Measurements from ENCODE around the gene UBXN4.
A peak's percentile ranks its signal among the peaks of the same experiment; 100 is the strongest.
"Not testable (repeated sequence)": the region's sequence is repeated elsewhere in the genome, so short reads cannot be mapped to it uniquely, and the experiment has no call there.

UBXN4 gene

DNA sequence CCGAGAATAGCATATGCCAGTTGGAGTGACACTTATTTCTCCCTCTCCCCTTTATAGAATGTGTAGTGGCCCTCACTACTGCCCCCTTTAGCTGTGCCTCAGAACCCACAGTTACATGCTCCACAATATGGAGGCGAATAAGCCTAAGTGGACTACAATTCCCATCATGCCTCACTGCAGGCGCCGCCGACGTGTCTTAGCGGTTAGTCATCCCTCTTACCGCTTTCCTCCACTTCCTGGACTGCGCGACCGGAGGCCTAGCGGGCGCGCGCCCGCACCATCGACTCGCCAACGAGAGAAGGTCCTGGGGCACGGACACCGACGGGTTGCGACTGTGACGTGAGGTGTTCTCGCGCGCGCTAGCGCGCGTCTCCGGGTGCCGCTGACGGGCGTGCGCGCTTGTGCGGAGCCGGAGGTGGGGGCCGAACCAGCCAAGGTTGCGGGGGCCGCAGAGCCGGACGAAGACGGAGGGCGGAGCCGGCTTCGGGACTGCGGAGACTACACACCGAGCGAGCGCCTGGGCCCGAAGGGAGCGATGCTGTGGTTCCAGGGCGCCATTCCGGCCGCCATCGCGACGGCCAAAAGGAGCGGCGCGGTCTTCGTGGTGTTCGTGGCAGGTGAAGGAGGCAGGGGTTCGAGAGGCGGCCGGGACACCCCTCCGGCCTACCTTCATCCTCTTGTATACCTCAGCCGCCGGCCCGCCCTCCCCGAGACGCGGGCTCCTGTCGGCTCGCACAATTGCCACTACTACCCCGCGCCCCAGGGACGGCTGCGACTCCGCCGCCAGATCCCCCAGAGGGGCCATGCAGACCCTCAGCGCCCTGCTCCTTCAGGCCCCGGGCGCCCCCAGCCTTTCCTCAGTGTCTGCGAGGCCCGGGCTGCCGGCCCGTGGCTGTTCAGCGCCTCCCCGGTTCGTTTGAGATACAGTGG, at the start of gene UBXN4:
Gene UBXN4 (plus strand): TSS at position 461 of the 930 bp plus-strand sequence. CDS start 75 bp downstream, at position 536.
- DNase-seq, result peak; percentile 98

GRCh38 chr2:135694711-135695110, 46.9 kb upstream of the UBXN4 start:
- no peak for DNase-seq

DNA sequence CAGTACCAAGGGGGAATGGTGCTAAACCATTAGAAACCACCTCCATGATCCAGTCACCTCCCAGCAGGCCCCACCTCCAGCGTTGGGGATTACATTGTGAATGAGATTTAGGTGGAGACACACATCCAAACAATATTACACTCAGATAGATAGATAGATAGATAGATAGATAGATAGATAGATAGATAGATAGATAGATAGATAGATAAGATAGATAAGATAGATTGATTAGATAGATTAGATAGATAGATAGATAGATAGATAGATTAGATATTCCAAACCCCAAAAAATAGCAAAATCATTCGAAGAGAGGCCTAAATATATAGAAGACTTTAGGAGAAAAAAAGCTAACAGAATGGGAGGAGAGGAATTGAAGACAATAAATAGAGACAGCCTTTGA, 42.8 kb upstream of the UBXN4 start:
- no peak for DNase-seq

- no peak for DNase-seq
Measured at GRCh38 chr2:135701442-135701841, 40.2 kb upstream of the UBXN4 start.

DNA sequence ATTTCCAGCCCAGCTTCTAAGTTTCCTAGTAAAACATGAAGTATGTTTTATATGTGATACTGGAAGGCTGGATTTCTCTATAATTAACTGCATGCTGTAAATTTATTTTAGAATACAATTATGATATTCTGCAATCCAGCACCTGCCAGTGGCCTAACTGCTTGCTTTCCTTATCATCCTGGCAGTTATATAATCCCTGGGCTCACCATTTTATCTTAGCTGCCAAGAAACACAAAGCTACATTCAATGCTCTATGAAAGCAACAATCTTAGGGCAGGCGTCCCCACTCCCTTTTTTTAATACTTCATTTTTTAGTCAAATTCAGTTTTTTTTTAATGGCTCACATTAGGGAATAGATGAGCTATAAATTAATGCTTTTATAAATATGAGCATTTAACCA, 38.4 kb upstream of the UBXN4 start:
- no peak for DNase-seq

GRCh38 chr2:135704075-135704474, 37.6 kb upstream of the UBXN4 start:
- not testable (repeated sequence) for DNase-seq

DNA sequence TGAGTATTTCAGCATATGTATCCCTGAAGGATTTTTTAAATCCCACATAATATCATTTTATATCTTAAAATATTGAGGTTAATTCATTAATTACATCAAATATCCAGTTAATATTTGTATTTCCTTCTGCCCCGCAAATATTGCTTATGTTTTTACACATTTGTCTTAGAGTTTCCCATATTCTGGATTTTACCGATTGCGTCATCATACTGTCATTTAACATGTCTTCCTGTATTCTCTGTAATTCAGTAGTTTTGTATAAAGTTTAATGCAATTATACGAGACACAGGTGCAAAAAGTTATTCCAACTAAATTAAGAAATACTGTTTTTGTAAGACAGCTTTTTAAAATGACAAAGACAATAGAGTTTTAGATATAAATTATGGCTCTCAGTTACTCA, 33.5 kb upstream of the UBXN4 start:
- no peak for DNase-seq

DNA sequence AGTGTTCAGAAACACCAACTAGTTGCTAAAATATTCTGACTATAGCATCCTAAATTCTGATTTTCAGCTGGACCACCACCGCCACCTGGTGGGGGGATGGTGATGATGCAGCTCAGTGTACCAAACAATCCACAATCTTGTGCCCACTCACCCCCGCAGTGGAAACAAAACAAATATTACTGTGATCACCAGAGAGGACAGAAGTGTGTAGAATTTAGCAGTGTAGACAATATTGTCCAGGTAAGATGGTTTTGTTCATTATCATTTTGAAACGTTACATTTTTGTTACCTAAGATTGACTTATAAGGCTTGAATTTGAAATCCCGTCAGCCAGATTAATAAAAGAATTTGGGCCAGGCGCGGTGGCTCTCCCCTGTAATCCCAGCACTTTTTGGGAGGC, 31.7 kb upstream of the UBXN4 start:
- peak; percentile 72 for DNase-seq

DNA sequence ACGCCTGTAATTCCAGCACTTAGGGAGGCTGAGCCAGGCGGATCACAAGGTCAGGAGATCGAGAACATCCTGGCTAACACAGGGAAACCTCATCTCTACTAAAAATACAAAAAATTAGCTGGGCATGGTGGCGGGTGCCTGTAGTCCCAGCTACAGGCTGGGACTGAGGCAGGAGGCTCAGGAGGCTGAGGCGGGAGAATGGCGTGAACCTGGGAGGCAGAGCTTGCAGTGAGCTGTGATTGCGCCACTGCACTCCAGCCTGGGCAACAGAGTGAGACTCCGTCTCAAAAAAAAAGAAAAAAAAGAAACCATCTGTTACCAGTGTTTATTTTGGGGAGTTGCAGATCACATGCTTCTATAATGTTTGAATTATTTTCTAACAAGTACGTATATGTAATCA, 26.6 kb upstream of the UBXN4 start:
- not testable (repeated sequence) for DNase-seq

- DNase-seq, result no peak
Measured at GRCh38 chr2:135728064-135728743, 13.5 kb upstream of the UBXN4 start.

DNA sequence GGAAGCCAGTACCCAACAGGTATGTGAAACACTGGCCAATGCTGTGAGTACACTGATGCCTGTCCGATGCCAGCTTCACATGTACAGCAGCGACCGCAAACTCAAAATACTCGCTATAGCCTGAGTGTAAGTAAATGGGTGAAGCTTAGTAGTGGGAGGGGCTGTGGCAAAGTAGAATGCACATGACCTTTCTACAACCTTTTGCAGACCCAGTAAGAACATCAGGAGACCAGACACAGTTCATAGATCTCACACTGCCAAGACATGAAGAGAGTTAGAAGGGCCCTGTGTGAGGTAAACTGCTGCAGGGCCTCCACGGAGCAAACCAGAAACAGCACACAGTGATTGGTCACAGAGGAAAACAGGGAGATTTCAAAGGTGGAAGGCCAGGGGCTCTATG, 9.1 kb upstream of the UBXN4 start:
- DNase-seq, result no peak

- DNase-seq, result no peak
Measured at GRCh38 chr2:135733045-135733444, 8.6 kb upstream of the UBXN4 start.

GRCh38 chr2:135736546-135736945, 5.1 kb upstream of the UBXN4 start:
- no peak for DNase-seq

DNA sequence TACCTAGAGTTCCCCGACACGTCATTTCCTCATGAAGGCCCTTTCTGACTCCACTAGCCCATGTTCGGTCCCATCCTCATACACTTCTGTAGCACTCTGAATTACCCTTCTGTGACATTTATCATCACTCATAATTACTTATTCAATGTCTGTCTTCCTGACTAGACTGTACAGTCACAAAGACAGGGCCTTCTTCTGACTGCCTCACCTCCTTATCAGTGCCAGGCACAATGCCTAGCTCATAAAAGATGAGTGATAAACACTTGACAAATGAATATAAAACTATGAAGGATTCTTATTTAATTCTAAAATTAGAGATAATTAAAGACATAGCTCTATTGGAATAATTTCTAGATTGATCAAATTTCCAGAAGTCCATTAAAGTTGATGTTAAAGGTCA, 1.4 kb upstream of the UBXN4 start:
- no peak for DNase-seq

DNA sequence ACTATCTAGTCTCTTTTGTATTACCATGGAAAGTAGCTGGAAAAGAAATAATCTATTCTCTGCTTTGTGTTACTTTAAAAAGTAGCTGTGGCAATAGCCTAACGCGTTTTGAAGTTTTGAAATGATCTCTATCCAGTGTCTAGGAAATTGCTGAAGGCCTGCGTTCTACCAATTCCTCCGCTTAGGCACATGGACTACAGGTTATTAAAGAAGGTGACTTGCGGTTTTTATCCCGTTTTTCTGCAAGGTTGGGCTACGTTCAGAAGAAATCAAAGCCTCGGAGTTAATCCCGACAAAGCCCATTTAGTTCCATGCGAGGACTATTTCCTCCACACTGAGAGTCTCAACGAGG, 636 bp upstream of the UBXN4 start:
- DNase-seq, result no peak

DNA sequence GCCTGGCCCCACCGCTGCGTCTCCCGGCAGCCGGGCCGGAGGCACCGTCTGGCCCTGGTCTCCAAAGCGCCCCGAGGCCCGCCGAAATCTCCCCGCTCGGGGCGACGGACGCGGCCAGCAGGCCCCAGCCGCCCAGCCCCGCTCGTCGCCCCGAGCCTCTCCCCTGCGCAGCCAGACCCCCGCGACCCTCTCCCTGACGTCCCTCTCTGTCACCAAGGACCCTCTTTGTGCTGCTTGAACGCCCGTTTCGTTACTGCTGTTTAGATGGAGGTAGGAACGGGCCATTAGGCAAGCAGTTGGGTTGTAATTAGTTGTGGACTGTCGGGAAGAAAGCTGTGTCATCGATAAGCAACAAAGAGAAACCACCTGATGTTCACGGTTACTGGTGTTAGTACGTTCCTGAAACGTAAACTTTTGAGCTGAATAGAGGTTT, 686 bp downstream of the UBXN4 start:
- DNase-seq, result peak; percentile 54

- DNase-seq, result no peak
Measured at GRCh38 chr2:135743860-135744259, 2.2 kb downstream of the UBXN4 start.

DNA sequence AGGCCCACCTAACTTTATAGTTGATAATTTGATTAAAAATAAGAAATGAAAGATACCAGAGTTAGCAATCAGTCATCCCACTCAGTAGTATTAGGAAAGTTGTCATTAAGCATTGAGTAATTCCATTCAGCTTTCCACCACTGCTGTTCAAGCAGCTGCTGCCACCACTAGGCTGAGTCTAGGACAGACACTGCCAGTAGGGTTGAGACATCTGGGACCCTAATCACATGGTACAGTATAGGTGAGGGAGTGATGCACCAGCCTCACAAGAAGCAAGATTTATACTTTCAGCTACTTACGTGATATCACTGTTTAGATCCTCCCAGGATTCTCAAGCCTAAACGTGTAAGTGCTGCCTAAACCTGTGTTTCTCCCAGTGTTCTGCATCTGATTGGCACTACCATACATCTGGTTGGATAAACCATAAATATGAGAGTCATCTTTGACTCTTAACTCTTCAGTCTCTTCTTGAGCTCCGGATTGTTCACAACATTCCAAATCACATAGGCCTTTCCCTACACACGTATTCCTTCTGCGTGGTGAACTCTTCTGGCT, 3.2 kb downstream of the UBXN4 start:
- peak; percentile 35 for DNase-seq

- no peak for DNase-seq
Measured at GRCh38 chr2:135745545-135745944, 3.9 kb downstream of the UBXN4 start.

DNA sequence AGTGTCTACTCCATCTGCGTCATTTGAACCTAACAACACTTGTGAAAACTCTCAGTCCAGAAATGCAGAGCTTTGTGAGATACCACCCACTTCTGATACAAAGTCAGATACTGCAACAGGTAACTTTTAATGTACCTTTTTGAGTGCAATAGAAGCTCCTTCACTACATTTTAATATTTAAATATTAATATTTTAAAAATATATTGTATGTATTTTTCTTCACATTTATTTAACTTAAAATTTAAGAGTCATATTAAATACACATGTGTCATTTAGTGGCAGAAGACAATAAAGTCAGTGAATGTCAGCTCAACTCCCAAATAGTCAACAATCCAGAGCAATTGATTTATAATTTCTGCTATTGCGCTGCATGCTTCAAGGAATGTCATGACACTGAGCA, 13.9 kb downstream of the UBXN4 start:
- DNase-seq, result no peak

- DNase-seq, result no peak
Measured at GRCh38 chr2:135756692-135757091, 15.0 kb downstream of the UBXN4 start.

DNA sequence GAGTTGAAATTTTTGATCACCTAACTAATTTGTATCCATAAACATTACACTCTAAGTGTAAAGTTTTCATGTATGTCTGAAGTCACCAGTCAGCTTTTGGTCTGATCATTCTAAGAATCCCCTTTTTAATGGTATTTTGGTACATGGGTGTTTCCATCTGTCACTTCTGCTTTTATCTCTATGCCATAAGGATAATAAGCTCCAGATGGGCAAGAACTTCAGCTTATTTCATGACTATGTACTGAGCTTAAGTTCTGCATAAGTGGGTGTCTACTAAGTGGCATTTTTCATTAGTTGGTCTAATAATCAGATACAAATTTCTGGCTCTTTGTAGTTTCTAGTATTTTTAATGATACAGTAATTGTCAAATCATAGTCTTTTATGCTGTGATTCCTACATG, 20.4 kb downstream of the UBXN4 start:
- no peak for DNase-seq

DNA sequence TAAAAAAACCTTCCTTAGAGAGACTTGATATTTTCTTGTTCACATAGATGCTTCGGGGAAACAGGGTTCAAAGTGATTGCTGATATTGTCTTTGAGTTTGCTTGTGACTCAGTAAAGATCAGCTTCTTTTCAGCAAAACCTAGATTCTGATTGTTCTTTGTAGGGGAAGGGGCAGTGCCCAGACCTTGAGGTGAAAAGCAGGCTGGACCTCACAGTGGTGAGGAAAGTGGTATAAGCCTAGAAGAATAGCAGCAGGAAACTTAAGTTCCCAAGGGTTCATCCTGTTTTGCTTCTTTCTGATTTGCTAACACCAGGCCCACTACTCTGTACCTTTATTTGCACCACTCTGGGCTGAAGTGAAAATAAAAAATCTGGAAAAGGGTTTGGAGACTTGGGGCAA, 20.9 kb downstream of the UBXN4 start:
- DNase-seq, result no peak

DNA sequence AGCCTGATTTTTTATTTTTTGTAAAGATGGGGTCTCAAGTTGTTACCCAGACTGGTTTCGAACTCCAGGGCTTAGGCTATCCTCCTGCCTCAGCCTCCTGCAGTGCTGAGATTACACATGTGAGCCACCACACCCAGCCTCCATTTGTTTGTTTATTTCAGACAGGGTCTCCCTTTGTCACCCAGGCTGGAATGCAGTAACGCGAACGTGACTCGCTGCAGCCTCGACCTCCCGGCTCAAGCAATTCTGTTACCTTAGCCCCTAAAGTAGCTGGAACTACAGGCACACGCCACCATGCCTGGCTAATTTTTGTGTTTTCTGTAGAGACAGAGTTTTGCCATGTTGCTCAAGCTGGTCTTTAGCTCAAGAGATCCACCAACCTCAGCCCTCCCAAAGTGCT, 27.2 kb downstream of the UBXN4 start:
- DNase-seq, result no peak

Data from CD4-positive, alpha-beta T cell treated with Interleukin-4 for 4 hours (primary cell).